ENCODE data around the gene CAV1.

Gene CAV1

GRCh38 chr7:116541951-116542350 is 17.1 kb downstream of the CAV1 start:
- TF ChIP-seq CTCF (IDR thresholded peaks at IDR 0.05; ENCODE audit: borderline replicate concordance, insufficient read depth, low read depth, low read length), result no peak
- H3K4me3 ChIP-seq (ENCODE audit: low read depth, low read length), result no peak overlapping the region

GRCh38 chr7:116542618-116543017 is 17.8 kb downstream of the CAV1 start:
- H3K4me3 ChIP-seq (ENCODE audit: low read depth, low read length), result no peak overlapping the region
- TF ChIP-seq CTCF (IDR thresholded peaks at IDR 0.05; ENCODE audit: borderline replicate concordance, insufficient read depth, low read depth, low read length), result no peak

- no peak for TF ChIP-seq CTCF (IDR thresholded peaks at IDR 0.05; ENCODE audit: borderline replicate concordance, insufficient read depth, low read depth, low read length)
- no peak overlapping the region for H3K4me3 ChIP-seq (ENCODE audit: low read depth, low read length)
Measured at GRCh38 chr7:116543664-116544063, 18.8 kb downstream of the CAV1 start.

GRCh38 chr7:116544487-116544886 is 19.7 kb downstream of the CAV1 start:
- H3K4me3 ChIP-seq (ENCODE audit: low read depth, low read length), result no peak overlapping the region
- no peak for TF ChIP-seq CTCF (IDR thresholded peaks at IDR 0.05; ENCODE audit: borderline replicate concordance, insufficient read depth, low read depth, low read length)

GRCh38 chr7:116545411-116545993 is 20.7 kb downstream of the CAV1 start:
- H3K4me3 ChIP-seq (ENCODE audit: low read depth, low read length), result no peak overlapping the region
- no peak for TF ChIP-seq CTCF (IDR thresholded peaks at IDR 0.05; ENCODE audit: borderline replicate concordance, insufficient read depth, low read depth, low read length)

GRCh38 chr7:116546054-116546453 is 21.2 kb downstream of the CAV1 start:
- TF ChIP-seq CTCF (IDR thresholded peaks at IDR 0.05; ENCODE audit: borderline replicate concordance, insufficient read depth, low read depth, low read length), result no peak
- no peak overlapping the region for H3K4me3 ChIP-seq (ENCODE audit: low read depth, low read length)

GRCh38 chr7:116546916-116547315 is 22.1 kb downstream of the CAV1 start:
- no peak for TF ChIP-seq CTCF (IDR thresholded peaks at IDR 0.05; ENCODE audit: borderline replicate concordance, insufficient read depth, low read depth, low read length)
- H3K4me3 ChIP-seq (ENCODE audit: low read depth, low read length), result no peak overlapping the region
